ENCODE data around the gene FER.

DNA sequence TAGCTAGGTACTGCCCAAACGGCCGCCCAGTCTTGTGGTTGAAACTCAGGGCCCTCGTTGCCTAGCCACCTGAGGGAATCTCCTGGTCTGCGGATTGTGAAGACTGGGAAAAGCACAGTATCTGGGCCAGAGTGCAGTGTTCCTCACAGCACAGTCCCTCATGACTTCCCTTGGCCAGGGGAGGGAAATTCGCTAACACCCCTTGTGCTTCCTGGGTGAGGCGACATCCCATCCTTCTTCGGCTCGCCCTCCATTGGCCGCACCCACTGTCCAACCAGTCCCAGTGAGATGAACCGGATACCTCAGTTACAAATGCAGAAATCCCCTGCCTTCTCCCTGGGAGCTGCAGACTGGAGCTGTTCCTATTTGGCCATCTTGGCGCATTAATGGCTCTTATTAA, 250.5 kb downstream of the FER start:
- TF ChIP-seq, protein P1, sequence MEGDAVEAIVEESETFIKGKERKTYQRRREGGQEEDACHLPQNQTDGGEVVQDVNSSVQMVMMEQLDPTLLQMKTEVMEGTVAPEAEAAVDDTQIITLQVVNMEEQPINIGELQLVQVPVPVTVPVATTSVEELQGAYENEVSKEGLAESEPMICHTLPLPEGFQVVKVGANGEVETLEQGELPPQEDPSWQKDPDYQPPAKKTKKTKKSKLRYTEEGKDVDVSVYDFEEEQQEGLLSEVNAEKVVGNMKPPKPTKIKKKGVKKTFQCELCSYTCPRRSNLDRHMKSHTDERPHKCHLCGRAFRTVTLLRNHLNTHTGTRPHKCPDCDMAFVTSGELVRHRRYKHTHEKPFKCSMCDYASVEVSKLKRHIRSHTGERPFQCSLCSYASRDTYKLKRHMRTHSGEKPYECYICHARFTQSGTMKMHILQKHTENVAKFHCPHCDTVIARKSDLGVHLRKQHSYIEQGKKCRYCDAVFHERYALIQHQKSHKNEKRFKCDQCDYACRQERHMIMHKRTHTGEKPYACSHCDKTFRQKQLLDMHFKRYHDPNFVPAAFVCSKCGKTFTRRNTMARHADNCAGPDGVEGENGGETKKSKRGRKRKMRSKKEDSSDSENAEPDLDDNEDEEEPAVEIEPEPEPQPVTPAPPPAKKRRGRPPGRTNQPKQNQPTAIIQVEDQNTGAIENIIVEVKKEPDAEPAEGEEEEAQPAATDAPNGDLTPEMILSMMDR (IDR thresholded peaks at IDR 0.05): no peak
- no peak for TF ChIP-seq POLR2A (IDR thresholded peaks at IDR 0.05)
